HG03342 (cell line): Measurements from ENCODE around the gene PCK2.
"Not testable (repeated sequence)": the region's sequence is repeated elsewhere in the genome, so short reads cannot be mapped to it uniquely, and the experiment has no call there.

Experiments used
- ATAC-seq: cut with Tn5 transposase; IDR thresholded peaks from one replicate; pipeline ENCODE4 v1.9.1; 2021; ENCODE audit warnings: mild to moderate bottlenecking, moderate library complexity; ENCODE audit not compliant: unreplicated experiment

Gene PCK2

GRCh38 chr14:24093901-24094840 is at the start of gene PCK2:
TSS of gene PCK2 (plus strand) at chr14:24094311. CDS start at chr14:24094406, 95 bp downstream.
- ATAC-seq = peak; percentile 43

GRCh38 chr14:24049002-24049401 is 45.1 kb upstream of the PCK2 start:
- ATAC-seq = not testable (repeated sequence)

- ATAC-seq = not testable (repeated sequence)
Observed at GRCh38 chr14:24050753-24051152, 43.4 kb upstream of the PCK2 start.

- ATAC-seq = no peak
Observed at GRCh38 chr14:24051176-24051788, 42.8 kb upstream of the PCK2 start.

- peak; percentile 67 for ATAC-seq
Observed at GRCh38 chr14:24051789-24052655, 42.1 kb upstream of the PCK2 start, which contains the start of gene CARMIL3. TSS of gene CARMIL3 (plus strand) at chr14:24052009. CDS start at chr14:24052154, 145 bp downstream.

GRCh38 chr14:24052656-24053547 is 41.2 kb upstream of the PCK2 start:
- no peak for ATAC-seq

GRCh38 chr14:24053548-24054323 is 40.4 kb upstream of the PCK2 start:
- ATAC-seq = no peak

GRCh38 chr14:24054324-24054641 is 39.8 kb upstream of the PCK2 start:
- no peak for ATAC-seq

GRCh38 chr14:24054646-24055045 is 39.5 kb upstream of the PCK2 start:
- ATAC-seq = no peak

GRCh38 chr14:24055971-24056799 is 37.9 kb upstream of the PCK2 start:
- no peak for ATAC-seq

- ATAC-seq = no peak
Observed at GRCh38 chr14:24056800-24057184, 37.3 kb upstream of the PCK2 start.

GRCh38 chr14:24057271-24057670 is 36.8 kb upstream of the PCK2 start:
- no peak for ATAC-seq

GRCh38 chr14:24057867-24058259 is 36.2 kb upstream of the PCK2 start:
- ATAC-seq = no peak

GRCh38 chr14:24058260-24058950 is 35.7 kb upstream of the PCK2 start:
- ATAC-seq = no peak

- ATAC-seq = no peak
Observed at GRCh38 chr14:24058951-24059475, 35.1 kb upstream of the PCK2 start.

GRCh38 chr14:24059841-24060388 is 34.2 kb upstream of the PCK2 start:
- ATAC-seq = no peak

GRCh38 chr14:24060443-24060842 is 33.7 kb upstream of the PCK2 start:
- no peak for ATAC-seq
